Left ventricle myocardium superior (tissue), 1 donor: Measurements from ENCODE around the gene TSSC4. TPM values are rescaled to one million over a fixed set of nuclear protein-coding genes. Genes with fewer than 3 reads are reported as not detected.
A peak's percentile ranks its signal among the peaks of the same experiment; 100 is the strongest.

Experiments
- ATAC-seq: fragments of 200-7000 bp; cut with Tn5 transposase; one replicate; pipeline ENCODE4 v1.9.1; 2020; ENCODE audit warnings: mild to moderate bottlenecking, moderate library complexity
- DNase-seq: peaks from one replicate; pipeline ENCODE4 v3.0.0-alpha.2; 2020
- intact Hi-C: fragments of 100-400 bp; cut with micrococcal nuclease; formaldehyde crosslinking; loops from one replicate; pipeline ENCODE4 v1.11.0; 2022
- total RNA-seq: library from RNA; stranded (reverse); fragmentation: NEBNext Ultra II Directional; extraction: Animal tissue kit (Norgen Biotek cat#: 25700); gene quantifications from one replicate; pipeline ENCODE4 v1.2.1, GENCODE V29; 2021
- donor health status: DM: no; HTN: yes; CAD: no; lungs with severe emphysema.

TSSC4 gene
- total RNA-seq, 1 donor from 2014 or later = 34.8 TPM

DNA sequence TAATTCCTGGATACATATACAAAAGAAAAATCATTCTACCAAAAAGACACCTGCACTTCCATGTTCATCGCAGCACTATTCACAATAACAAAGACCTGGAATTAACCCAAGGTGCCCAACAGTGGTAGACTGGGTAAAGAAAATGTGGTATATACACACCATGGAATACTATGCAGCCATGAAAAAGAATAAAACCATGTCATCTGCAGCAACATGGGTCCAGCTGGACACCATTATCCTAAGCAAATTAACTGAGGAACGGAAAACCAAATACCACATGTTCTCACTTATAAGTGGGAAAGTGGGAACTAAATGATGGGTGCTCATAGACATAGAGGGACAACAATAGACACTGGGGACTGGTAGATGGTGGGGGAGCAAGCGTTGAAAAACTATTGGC, 39.3 kb downstream of the TSSC4 start:
- ATAC-seq (no peak), DNase-seq (no peak)
- intact Hi-C loops = no loop called here

DNA sequence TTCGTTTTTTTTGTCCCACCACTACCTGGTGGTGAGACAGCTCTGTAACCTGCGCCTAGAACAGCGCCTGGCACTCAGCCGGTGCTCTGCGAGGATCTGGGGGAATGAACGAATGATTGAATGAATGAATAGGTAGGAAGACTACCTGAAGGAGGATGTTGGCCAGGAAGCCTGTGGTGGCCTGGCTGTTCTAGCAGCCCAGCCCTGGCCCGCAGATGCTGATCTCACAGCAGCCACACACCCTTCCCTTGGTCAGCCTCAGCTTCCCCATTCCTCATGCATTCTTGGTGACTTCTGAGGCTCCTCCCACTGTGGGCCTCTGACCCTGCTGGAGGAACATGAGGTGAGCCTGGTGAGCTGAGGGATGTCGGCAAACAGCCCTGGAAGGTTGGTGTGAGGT, 40.1 kb downstream of the TSSC4 start:
- ATAC-seq (no peak), DNase-seq (peak; percentile 30)
- intact Hi-C loops = no loop called here

DNA sequence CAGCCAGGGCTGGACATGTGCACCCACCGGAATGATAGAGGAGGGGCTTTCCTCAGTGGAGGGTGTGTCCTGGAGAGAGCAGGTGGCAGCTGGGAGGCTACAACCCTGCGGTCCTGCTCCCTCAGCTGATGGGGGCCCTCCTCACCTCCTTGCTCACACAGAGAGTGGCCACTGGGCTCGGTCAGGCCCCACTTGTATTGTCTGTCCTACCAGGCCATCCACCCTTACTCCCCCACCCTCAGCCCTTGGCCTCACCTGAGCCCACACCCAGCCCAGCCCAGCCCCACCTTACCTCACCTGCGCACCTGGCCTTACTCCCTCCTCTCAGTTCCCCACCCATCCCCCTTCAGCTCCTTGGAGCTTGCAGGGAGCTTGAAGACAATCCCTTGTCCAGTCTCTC, 40.6 kb downstream of the TSSC4 start:
- ATAC-seq (no peak), DNase-seq (no peak)
- intact Hi-C loops = no loop called here

GRCh38 chr11:2442589-2442988, 42.0 kb downstream of the TSSC4 start:
- intact Hi-C loops = no loop called here
- no peak for ATAC-seq
- DNase-seq = no peak

DNA sequence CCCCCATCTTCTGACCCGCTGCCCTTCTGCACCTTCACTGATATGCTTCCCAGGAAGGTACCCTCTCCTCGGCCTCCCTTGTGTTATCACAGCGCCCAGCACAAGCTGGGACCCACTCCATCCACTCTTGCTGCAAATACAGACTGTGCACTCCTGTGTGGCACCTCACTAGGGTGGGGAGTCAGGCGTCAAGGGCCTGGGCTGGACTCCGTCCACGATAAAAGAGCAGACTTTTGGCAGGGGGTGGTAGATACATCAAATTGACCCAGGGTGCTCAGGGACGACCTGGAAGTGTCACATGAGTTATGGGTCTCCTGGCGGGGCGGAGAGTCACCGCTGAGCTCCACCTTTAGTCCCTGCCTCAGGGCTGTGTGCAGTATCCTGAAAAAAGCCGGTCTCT, 42.9 kb downstream of the TSSC4 start:
- ATAC-seq = no peak
- no peak for DNase-seq
- intact Hi-C loops = no loop called here

- intact Hi-C loops = no loop called here
- ATAC-seq (peak; percentile 14), DNase-seq (peak; percentile 42)
These were observed 43.6 kb downstream of the TSSC4 start, which contains the start of gene TRPM5 for GRCh38 chr11:2443881-2444820. TRPM5 (minus strand) TSS chr11:2444514; CDS start chr11:2423036, 21,478 bp downstream.

DNA sequence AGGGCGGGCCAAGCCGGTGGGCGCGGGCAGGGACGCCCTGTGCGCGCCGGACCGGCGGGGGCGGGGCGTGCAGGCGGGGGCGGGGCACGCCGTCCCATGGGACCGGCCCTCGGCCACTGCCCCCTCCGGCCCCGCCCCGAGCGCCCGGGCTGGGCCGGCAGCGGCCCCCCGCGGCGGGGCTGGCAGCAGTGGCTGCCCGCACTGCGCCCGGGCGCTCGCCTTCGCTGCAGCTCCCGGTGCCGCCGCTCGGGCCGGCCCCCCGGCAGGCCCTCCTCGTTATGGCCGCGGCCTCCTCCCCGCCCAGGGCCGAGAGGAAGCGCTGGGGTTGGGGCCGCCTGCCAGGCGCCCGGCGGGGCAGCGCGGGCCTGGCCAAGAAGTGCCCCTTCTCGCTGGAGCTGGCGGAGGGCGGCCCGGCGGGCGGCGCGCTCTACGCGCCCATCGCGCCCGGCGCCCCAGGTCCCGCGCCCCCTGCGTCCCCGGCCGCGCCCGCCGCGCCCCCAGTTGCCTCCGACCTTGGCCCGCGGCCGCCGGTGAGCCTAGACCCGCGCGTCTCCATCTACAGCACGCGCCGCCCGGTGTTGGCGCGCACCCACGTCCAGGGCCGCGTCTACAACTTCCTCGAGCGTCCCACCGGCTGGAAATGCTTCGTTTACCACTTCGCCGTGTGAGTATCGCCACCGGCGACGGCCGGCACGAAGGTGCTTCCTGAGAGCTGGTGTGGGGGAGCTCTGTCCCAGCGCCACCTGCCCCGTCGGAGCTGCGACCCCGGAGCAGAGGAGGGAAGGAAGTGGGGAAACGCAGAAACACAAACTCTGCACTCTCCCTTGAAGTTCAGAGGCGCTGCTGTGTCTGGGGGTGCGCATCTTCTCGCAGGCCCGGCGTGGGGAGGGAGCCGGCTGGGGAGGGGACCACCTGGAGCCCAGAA, 44.5 kb downstream of the TSSC4 start, which contains the start of gene KCNQ1:
Gene KCNQ1, plus strand, starts transcription at position 188 of the 925 bp plus-strand sequence. Its CDS starts 91 bp downstream, at position 279.
- ATAC-seq (peak; percentile 81), DNase-seq (peak; percentile 82)
- intact Hi-C loops = no loop called here

- intact Hi-C loops = no loop called here
- ATAC-seq (peak; percentile 23), DNase-seq (no peak)
These were observed 45.4 kb downstream of the TSSC4 start for GRCh38 chr11:2445746-2446551.

DNA sequence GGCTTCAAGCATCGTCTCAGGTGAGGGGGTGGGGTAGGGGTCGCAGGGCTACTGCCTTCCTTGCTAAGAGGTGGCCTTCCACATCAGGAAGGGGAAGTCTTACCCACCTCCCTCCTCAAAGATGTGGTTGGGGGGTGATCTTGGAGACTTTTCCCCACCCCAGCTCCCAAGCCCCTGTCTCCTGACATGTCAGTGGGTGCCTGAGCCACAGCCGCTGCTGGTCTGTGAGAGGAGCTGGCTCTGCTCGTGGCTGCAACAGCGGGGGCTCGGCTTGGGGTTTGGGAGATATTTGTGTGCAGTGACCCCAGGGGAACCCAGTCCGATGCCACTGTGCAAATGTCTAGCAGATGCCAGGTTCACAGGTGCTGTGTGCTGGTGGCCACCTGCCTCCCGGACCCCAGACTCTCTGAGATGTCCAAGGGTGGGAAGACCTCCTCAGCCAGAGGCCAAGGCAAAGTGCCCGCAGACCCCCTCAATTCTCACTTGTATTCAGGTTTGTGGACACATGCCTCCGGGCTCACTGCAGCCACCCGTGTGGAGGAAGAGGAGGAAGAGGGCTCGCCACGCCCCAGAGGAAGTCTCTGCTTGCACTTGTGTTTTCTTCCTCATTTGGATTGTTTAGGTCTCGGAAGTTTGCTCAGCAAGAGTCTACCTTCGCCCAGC, 46.2 kb downstream of the TSSC4 start:
- DNase-seq (no peak), ATAC-seq (no peak)
- intact Hi-C loops = no loop called here

GRCh38 chr11:2447253-2447950, 46.9 kb downstream of the TSSC4 start:
- intact Hi-C loops = no loop called here
- no peak for ATAC-seq
- no peak for DNase-seq

- DNase-seq = no peak
- intact Hi-C loops = no loop called here
- no peak for ATAC-seq
These were observed 47.6 kb downstream of the TSSC4 start for GRCh38 chr11:2447951-2448650.

DNA sequence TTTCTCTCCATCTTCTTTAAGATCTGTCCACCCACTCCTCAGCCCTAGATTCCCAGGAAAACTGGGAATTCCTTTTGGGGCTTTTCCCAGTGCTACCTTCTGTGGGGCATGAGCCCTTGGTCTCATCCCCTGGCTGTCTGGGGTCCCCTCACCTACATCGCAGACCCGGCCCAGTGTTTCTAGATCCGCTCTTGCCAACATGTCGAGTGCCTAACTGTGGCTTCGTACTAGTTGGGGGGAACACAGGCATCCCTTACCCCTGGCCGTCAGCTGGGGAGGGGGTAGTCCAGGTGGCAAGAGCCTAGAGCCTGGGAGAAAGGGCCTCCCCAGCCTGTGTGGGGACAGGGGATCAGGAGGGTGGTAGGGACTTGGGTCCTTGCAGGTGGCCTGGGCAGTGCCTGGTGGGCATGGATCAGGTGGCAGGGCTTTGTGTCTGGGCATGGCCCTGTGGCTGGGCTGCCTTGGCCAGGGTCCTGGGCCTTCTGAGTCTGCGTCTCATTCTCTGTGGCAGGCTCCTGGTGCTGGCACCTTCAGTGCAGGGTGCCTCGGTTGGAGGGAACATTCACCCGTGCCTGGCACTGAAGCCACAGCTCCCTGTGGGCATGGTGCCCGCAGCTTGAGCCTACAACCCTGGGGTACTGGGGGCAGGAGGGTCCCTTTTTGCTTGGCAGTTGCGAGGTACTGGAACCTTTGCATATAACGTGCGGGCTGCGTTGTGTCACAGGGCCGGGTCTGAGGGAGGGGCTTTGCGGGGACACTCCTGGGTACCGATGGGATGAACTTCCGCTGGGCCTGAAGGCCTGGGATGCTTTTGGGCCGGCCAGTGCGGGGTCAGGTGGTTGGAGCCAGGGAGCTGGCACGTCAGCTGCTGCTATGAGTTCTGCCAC, 48.4 kb downstream of the TSSC4 start:
- DNase-seq = peak; percentile 62
- intact Hi-C loops = no loop called here
- ATAC-seq = peak; percentile 58

DNA sequence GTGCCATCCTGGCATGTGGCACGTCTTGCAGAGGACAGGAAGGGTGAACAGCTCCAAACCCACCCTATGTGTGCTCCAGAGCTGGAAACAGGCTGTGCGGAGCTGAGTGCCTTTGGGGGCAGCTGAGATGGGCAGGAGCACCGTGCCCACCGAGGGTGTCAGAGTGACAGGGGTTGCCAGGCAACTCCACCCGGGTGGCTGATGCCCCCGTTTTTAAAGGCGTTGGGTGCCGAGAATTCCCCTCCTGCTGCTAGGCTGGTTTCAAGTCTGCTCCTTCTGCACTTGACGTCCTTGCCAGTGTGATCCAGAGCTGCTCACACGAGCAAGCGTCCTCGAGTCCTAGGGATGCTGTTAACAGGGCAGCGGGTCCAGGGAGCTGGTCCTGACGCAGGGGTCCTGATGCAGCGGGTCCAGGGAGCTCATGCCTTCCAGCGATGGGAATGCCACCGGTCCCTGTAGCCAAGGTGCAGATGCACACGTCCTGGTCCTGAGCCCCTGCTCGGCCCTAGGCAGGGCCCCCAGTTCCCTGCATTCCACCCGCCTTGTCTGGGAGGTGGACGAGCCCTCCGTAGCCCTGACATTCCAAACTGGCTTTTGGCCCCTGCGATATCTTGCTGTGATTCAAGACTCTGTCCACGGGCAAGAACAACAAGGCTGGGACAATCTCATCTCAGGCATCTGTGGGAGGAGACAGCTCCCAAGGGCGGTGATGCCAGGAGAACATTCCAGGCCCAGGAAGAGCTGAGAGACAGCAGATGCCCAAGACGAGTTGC, 49.2 kb downstream of the TSSC4 start:
- no peak for DNase-seq
- ATAC-seq = no peak
- intact Hi-C loops = no loop called here

DNA sequence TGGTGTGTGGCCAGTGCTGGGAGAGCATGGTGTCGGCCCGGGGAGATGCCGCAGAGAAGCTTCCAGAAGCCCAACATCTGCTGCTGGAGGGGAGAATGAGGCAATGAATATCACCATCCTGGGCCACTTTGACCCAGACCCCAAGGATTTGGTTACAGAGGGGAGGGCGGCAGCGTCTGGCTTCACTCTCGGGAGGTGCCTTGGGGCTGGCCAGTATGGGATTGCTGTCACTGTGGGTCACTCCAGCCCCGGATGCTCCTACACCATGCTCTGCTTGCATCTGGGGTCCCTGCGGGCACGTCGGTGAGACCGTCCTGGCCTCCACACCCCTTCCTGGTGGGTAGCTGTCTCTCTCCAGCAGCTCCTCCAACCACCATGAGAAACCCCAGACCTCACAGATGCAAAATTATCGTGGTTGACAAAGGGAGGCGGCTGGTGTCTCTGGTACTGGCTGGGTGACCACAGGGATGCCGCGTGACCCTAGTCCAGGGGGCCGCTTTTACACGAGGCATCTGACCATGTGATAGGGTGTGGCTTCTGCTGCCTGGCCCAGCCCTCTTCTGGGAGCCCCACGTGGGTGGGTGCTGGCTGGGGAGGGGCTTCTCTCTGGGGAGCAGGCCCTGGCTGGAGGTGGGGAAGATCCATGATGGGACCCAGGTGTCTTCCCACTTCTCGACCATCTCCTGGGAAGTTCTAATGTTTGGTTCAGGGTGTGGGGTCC, 49.9 kb downstream of the TSSC4 start:
- no peak for ATAC-seq
- intact Hi-C loops = no loop called here
- no peak for DNase-seq

DNA sequence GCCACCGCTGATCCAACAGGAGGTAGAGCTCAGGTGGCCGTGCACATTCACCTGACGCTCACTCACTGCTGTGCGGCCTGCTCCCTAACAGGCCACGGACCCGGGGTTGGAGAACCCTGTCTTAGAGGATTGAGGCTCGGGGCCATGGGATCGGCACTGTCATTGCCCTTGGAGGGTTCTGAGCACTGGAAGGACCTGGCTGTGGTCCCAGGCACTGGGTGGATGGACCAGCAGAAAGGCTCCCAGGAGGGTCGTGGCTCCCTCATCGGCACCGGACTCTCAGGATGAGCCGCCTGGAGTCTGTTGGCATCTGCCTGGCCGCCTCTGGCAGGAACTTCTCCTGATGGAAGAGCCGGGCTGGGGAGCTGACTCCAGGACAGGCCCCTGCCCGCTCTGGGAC, 50.8 kb downstream of the TSSC4 start:
- DNase-seq = no peak
- no peak for ATAC-seq
- intact Hi-C loops = no loop called here
